Measurements from ENCODE around the gene TTC21B.
"Not testable (repeated sequence)": the region's sequence is repeated elsewhere in the genome, so short reads cannot be mapped to it uniquely, and the experiment has no call there.

The TTC21B gene

DNA sequence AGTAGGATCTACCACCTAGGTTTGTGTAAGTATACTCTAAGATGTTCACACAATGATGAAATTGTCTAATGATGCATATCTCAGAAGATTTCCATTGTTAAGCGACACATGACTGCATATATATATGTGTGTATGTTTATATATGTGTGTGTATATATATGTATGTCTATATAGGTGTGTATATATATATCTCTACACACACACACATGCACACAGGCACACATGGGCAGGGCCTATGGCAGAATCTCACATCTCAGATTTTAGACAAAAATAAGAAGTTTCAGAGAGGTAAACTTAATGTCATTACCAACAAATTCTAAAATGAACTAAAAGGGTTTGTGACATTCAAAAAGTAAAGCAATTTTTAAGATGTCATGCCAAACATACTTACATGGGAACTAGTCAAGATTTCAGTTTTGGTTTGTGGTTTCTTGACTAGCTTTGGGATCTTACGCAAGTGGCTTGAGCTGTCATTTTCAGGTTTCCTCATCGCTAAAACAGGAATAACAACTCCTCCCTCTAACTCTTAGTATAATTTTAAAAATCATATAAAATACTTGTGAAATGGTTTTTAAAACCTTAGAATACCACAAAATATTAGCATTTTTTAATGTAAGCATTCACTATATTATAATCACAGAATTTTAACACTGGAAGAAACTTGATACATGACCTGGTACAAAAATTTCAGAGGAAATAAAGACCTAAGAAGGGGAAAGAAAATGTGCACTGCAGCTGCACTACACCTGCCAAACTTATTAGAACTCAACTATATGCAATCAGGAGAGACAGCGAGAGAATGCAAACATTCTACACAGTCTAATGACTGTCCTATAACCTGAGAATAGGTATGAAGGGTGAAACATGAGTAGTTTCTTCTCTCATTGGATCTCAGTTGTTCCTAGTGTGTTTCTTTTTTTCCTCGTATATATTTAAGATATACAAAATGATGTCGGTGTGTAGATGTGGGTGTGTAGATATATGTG is 75.7 kb downstream of the TTC21B start:
- DNase-seq, result no peak

DNA sequence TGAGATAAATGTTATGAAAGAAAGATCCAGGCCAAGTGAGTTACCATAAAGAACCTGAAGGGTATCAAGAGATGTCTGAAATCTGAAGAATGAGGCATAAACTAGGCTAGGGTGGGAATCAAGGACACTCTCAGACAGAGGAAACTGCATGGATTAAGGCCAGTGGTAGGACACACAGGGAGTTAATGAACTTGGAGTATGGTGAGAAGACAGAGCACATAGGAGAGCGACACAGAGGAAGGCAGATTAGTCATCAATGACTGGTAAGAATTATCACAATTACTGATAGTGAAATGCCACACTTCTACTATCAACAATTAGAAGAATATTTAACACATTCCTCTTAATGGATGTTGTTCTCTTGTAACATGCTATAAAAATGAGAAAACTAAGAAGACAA is 76.9 kb downstream of the TTC21B start:
- DNase-seq, result no peak

DNA sequence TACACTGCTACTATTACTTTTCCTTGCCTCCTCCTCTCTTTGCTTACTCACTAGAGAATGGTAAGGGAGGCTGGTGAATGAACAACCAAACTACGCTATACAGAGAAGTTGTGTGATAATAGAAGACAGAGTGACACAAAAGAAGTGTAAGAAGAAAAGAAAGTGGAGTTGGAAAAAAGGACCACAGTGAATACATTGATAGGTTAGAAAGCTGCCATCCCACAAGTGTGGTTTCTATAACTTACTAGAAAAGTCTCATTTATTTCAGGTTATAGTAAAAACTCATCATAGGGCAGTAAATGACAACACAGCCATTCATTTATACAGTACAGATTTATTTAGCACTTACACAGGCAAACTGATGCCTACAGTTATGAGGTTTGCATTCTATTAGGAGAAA is 77.3 kb downstream of the TTC21B start:
- no peak for DNase-seq

DNA sequence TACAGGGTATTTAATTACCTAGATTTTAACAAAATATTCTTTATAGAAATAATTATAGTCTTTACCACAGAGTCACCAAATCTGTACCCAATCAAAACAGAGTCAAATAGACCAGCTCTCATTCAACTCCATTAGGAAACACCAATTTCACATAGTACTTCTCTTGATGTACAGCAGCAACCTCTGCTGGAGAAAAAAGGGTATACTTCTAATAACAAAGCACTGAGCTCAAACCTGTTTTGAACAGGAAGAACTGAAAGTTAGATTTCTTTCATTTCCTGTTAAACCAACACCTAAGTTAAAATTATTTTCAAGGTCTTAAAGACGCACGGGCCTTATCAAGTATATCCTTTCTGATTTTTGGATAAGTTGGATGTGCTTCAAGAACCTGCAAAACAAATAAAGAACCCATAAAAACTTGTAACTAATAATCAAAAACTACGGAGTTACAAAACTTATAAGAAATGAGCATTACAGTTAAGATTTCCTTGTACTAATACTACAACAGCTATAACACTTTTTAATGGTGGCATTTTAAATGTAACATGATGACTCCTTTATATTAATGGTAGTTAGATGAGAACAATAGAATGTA is 79.0 kb downstream of the TTC21B start:
- DNase-seq, result peak; percentile 14

DNA sequence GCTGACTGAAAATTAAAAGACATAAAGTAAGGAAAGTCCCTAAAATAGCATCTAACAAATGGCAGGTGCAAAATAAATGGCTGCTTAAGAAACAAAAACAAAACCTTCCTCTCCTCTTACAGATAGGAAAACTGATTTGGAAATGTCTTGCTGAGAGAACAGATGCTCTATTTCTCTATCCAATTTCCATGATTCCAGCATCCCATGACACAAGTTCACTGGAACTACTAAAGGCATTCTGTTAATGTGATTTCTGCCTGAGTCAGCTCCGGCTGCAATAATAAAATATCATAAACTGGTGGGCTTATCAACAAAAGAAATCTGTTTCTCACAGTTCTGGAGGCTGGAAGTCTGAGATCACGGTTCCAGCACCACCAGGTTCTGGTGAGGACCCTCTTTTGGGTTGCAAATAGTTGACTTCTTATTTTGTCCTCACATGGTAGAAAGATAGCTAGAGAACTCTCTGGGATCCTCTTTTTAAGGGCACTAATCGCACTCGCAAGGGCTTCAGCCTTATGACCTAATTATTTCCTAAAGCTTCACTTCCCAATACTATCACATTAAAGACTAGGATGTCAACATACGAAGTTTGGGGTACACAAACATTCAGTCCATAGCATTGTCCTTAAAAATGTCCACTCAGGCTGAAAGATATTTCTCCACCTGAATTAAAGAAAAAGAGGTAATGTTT is 81.3 kb downstream of the TTC21B start:
- no peak for DNase-seq

DNA sequence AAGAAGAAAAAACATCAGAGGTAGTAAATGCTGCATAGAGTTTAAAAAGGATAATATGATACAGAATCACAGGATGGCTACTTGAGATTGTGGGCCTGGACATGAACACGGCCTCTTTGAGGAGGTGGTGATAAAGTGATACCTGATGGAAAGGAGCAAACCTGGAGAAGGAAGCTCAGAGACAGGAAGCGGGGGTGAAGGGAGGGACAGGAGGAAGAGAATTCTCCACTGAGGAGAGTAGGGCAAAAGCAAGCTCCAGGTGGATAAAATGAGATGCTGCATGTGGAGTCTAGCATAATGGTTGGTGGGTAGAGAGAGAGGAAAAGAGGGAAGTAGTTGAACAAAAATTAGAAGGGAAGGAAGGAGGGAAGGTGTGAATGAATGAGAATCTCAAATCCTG is 82.6 kb downstream of the TTC21B start:
- DNase-seq, result no peak

DNA sequence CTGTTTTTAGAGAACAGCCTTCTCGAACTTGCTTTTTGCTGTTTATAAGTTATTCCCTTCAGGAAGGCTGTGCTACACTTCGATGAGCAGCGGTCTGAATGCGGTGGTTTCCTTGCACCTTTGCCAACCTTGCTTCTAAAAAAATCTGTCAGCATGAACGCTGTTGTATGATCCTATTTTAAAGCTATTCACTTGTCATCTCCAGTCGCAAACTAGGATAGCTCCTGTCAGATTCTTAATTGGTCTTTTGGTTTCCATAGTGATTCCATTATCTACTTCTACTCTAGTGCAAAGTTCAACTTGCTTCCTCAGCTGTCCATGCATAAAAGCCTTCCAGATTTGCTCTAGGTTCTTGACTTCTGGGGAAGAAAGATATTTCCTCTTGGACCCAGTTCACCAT is 83.2 kb downstream of the TTC21B start:
- DNase-seq, result no peak

DNA sequence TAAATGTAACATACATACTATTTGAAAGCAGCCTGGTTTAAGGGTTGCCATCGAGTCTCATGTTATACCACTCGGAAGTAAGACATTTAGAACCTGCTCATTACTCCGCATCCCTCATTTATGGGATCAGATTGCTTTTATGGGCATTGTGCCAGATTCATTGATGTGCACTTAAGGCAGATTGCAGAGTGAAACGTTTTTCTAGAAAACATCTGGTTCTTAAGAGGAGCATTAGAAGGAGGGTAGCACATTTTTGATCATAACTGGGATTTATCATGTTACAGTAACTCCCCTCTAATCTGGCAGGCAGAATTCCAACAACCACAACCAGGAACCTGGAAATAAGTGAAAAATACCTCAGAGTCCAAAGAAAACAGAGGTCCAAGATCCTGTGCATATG is 85.4 kb downstream of the TTC21B start:
- DNase-seq, result peak; percentile 71

DNA sequence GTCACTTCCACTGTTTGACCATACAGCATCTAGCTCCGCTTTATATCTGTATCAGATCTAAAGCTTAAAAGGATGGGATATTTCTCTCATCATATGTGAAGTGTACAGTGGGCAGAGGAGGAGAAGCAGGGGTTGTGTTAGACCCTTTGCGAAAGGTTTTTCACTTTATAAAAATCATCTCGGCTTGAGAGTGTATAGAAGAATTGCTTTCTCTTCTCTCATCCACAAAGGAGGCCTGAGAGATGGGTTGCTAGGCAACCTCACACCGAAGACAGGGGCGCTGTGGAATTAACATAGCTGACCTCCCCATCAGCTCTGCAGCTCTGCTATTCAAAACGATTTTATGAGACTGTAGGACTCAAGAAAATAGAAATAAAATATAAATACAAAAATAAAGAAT is 89.3 kb downstream of the TTC21B start:
- DNase-seq, result no peak

DNA sequence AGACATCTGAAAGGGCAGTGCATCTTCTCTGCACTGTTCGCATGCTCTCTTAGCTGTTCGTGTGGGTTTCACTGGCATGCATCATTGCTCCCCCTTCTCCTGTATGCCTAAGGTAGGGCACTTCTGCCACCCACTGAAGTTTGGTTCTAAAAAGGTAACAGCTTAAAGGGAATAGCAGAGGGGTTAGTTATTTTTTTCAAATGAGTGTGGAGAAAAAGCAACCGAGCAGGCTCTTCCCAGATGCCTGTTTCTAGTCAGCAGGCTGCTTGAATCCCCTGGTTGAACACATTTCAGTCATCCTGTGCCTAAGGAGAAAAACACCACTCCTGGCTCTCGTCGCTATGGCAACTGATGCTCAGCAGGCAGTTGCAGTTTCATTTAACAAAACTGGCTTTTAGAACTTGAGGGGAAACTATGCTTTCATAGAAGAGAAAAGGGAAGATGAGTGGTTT is 89.7 kb downstream of the TTC21B start:
- no peak for DNase-seq

DNA sequence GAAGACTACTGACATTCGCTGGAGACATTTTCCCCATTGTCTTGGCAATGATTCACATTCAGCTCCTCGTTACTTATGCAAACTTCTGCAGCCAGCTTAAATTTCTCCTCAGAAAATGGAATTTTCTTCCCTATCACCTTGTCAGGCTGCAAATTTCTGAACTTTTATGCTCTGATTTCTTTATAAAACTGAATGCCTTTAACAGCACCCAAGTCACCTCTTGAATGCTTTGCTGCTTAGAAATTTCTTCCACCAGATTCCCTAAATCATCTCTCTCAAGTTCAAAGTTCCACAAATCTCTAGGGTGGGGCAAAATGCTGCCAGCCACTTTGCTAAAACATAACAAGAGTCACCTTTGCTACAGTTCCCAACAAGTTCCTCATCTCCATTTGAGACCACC is 92.5 kb downstream of the TTC21B start:
- DNase-seq, result not testable (repeated sequence)

DNA sequence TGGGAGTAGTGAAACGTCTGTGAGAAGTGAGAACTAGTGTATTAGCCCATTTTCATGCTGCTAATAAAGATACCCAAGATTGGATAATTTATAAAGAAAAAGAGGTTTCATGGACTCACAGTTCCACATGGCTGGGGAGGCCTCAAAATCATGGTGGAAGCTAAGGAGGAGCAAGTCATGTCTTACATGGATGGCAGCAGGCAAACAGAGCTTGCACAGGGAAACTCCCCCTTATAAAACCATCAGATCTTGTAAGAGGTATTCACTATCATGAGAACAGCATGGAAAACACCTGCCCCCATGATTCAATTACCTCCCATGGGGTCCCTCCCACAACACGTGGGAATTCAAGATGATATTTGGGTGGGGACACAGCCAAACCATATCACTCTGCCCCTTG is 93.9 kb downstream of the TTC21B start:
- DNase-seq, result not testable (repeated sequence)

DNA sequence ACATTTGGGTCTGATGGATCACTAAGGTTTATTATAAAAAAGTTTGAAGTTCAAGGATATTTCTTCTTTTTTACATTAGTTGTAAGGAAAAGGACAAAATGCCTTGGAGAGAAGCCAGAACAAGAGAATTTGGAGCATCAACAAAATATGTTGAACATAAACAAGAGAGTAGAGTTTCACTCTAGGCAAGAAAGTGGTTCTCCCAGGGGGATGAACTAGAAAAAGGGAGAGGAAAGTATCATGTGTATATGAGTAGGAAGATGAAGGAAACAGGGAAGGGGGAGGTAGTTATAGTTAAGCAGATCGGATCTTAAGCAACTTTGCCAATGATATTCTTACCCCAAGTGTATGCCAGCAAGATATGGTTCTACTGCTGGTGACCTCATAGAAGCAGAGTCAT is 95.7 kb downstream of the TTC21B start:
- DNase-seq, result no peak

DNA sequence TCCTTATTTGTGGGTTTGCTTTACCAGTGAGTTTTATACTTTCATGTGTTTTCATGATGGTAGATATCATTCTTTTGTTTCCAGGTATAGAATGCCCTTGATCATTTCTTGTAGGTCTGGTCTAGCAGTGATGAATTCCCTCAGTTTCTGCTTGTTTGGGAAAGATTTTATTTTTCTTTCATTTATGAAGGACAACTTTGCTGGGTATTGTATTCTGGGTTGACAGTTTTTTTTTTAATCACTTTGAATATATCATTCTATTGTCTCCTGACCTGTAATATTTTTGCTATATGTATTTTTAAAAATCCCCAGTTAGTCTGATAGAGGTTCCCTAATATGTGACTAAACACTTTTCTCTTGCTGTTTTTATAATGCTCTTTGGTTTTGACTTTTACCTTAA is 101.2 kb downstream of the TTC21B start:
- no peak for DNase-seq

DNA sequence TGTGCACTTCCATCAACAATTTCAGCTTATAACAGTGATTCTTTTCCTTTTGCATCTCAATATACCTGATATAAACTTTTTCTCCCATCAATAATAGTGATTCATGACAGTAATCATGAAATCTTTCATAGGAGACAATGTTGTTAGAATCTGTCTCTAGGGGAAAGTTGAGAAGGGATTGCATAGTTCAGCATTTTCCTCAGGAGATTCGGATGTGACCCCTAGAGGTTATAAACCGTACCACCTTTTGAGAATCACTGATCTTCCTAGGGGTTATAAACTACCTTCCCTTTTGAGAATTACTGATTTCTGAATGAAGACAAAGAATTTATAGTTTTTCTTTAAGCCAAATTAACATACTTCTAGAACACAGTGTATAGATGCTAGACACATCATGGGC is 106.6 kb downstream of the TTC21B start:
- no peak for DNase-seq

DNA sequence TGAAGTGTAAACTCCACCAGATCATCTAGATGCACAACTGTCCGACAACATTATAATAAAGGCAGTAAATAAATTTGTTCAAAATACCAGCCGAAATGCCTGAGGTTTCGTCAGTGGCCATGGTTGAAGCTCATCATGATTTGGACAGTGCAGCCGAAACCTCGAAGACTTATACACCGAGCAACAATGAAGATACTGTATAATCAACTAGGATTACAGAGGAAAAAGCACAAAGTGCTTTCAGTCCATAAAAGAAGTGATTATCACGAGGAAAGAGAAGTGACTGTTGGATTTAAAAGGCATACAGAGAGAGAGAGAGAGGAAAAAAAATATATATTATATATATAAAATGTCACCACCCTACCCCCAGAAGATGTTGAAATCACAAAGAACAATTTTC is 107.5 kb downstream of the TTC21B start:
- DNase-seq, result no peak

DNA sequence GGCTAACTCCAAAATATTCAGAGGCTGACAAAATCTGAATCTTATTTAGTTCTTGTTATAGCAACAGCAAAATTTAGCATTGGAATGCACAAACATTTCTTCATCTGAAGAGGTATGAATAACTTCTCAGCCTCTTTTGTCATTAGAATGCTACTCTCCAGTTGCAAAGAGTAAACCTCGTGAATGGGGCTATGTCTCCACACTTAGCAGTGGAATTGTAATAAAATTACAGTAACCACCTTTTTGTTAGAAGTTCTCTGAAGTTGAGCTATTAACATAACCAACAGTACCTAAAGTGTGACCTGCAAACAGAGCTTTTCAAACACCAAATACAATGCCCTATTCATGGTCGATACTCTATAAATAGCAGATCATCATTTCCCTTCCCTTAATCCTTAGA is 109.4 kb downstream of the TTC21B start:
- DNase-seq, result no peak

DNA sequence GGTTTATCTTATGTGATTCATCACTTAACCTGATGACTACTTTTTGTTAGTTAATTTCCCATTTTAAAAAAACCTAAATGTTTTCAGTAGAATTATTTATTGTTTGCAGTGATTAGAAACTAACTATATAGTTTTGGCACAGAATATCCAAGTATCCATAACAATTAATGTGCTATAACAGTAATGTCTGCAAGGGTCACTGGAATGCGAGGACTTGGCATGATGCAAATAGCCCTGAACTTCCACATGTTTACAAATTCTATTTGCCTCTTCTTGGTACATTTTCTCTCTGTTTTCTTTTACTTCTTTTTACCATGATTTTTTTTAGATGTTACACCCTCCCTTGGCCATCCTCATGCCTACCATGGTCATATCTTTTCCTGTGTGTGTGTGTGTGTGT is 110.2 kb downstream of the TTC21B start:
- DNase-seq, result no peak

DNA sequence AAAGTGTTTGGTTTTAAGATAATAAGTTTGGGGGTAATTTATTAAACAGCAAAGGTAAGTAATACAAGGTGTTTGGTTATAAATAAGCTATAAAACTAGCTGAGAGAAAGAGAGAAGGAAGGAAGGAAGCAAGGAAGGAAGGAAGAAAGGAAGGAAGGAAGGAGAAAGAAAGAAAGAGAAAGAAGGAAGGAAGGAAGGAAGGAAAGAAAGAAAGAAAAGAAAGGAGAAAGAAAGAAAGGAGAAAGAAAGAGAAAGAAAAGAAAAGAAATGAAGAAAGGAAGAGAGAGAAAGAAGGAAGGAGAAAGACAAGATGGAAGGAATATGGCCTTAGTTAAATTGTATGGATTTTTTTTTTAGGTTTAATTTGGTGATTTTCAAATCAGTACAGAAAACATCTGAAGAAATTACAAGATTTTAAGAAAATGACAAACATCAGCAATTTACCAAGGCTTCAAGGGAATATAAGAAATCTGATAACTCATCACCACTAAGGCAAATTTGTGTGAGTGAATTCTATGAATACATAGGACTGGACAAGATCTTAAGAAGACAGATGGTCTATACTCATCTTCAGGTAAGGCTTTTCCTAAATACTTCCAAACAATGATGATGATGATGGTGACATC is 113.1 kb downstream of the TTC21B start:
- no peak for DNase-seq

DNA sequence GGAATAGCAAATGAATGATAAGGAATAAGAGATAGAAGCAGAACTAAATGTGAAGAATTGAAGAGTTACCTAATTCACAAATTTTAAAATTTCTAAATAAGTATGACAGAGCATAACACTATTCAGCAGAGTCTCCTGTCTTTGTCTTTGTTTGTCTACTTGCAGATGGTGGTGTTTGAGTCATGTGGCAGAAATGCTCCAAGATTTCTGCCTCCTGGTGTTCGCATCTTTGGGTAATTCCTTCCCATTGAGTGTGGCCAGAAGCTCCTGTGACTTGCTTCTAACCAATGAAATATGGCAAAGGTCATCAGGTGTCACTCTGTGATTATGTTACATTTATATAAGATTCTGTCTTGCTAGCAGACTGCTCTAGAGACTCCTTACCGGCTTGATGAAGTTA is 114.0 kb downstream of the TTC21B start:
- no peak for DNase-seq

DNA sequence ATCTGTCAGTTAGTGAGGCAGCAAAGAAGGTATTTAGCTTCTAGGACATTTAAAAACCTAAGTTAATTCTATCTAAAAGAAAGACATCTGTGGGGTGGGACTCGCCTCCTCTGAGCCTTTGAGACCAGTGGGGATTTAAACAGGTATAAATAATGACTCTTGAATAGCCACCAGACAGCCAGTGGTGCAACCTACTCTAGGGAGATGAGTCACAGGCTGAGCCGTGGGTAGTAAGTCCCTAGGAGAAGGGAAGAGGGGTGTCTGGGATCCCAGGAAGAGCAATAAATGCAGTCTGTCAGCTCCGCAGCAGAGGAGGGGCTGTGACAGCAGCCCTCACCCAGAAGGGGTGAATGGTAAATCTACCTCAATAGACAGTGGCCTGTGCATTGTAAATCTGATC is 116.5 kb downstream of the TTC21B start:
- DNase-seq, result no peak

DNA sequence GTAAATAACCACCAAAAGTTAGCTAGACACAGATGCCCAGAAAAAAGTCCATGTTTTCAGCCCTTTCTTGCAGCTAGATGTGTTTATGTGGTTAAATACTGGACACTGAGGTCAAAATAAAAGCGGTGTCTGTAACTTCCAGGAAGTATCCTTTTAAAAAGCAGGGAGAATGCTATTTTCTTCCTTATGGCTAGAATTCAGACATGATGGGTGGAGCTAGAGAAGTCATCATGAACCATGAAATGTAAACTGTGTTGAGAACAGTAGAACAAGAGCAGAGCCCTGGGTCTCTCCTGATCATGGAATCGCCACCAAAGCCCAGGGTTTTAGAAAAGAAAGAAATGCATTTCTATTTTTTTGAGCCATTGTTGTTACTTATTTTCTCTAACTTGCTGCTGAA is 118.2 kb downstream of the TTC21B start:
- no peak for DNase-seq

DNA sequence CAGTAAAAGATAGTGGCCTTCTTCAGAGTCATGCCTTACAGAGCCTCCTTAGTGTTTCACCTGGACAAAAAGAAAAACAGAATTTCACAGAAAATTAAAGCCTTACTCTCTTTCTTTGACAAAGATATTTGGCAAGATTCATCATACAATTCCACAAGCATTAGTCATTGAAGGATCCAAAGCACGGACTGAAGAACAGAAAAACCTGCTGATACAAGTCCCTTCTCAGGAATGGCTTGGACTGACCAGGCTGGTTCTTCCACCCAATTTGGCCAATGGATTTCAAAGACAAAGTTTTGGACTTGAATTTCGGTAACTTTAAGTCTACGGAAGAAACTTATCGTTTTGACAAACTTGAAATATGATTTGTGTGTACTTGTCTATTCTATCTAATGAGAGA is 120.4 kb downstream of the TTC21B start:
- no peak for DNase-seq

DNA sequence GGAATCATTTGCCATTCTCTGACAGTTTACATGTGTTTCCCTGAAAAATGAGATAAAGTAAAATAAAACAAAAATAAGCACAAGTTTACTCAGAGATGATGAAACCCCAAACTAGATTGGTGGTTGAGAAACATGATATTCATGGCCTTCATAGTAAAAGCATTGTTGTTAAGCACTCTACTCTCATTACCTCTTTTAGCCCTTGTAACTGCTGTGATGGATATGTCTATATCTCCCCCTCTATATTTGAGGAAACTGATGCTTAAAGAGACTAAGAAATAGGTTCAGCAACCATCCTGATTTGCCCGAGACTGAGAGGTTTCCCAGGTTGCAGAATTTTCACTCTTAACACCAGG is 125.7 kb downstream of the TTC21B start:
- no peak for DNase-seq
